ENCODE results near the gene KIAA0586.

DNA sequence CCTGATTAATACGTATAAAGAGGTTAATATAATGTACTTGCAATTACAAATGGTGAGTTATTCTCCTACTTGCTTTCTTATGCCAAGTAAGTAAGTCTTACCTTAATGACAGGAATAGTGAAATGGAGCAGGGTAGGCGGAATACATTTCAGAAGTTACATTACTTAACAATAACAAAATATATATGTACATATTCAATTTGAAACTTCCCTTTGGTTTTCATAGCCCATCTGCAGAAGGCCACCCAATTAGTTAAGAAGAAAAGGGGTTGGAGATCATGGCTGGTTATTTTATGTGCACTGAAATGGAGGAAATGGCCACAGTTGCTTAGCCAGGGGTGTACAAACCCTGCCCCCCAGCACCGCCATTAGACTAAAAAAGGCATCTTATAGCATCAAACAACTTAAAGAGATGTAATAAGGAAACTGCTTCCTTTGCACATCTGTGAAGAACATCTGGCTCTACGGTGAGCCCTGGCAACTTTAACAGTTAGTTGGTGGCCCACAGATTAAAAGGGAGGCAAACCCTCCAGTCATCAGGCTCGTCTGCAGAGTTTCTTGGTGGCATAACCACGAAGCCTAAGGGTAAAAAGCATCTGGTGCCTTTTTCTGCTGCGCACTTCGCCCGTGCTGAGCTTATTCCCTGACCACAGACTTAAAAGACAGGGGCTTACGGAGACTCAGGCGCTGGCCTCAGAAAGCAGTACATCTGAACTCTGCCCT, 171.4 kb downstream of the KIAA0586 start:
- TF ChIP-seq FOXM1 (IDR thresholded peaks at IDR 0.05; ENCODE audit: low read depth) (no peak), CHD2 (IDR thresholded peaks at IDR 0.05; ENCODE audit: low read length, partially characterized antibody) (no peak)
